A673 (cell line): ENCODE data around the gene ANK3. TPM values are rescaled to one million over a fixed set of nuclear protein-coding genes. Genes with fewer than 3 reads are reported as not detected.

Source experiments
- BruUV-seq: library from RNA; stranded (reverse); fragments of 400-500 nt; replicated peaks from 2 replicates; lab custom pipeline; 2021; lab: Mats Ljungman, UMichigan
- CTCF ChIA-PET: fragments of 300-600 bp; sonication (Branson Sonifier 250); formaldehyde crosslinking; loops from one replicate; lab custom pipeline; 2022; ENCODE audit warnings: antibody characterized with exemption; lab: Charles Lee
- POLR2A ChIA-PET: fragments of 300-600 bp; sonication (Branson Sonifier 250); formaldehyde crosslinking; loops from one replicate; lab custom pipeline; 2022; ENCODE audit warnings: antibody characterized with exemption; ENCODE audit not compliant: low non-redundant PET; lab: Charles Lee
- DNase-seq: peaks from one replicate; pipeline ENCODE4 v3.0.0-alpha.2; 2015; ENCODE audit warnings: low spot score
- H3K27ac ChIP-seq: fragments of 200-600 bp; sonication (generic); 2 replicates; pipeline ENCODE4 v1.5.1; 2016; ENCODE audit warnings: mixed run types, low read depth, mild to moderate bottlenecking, mixed read lengths, antibody characterized with exemption, low read length; ENCODE audit not compliant: poor library complexity, severe bottlenecking
- H3K27me3 ChIP-seq: fragments of 200-600 bp; sonication (generic); replicated peaks from 2 replicates; pipeline ENCODE4 v1.6.1; 2017; ENCODE audit warnings: mixed run types, low read depth, mild to moderate bottlenecking, mixed read lengths, antibody characterized with exemption, low read length; ENCODE audit not compliant: insufficient read depth, poor library complexity
- H3K36me3 ChIP-seq: fragments of 200-600 bp; sonication (generic); 2 replicates; pipeline ENCODE4 v1.6.1; 2016; ENCODE audit warnings: mixed run types, mild to moderate bottlenecking, mixed read lengths, antibody characterized with exemption, low read length; ENCODE audit not compliant: insufficient read depth, poor library complexity, severe bottlenecking
- H3K4me1 ChIP-seq: fragments of 200-600 bp; sonication (generic); 2 replicates; pipeline ENCODE4 v1.6.1; 2017; ENCODE audit warnings: mixed run types, mild to moderate bottlenecking, mixed read lengths, antibody characterized with exemption, low read length; ENCODE audit not compliant: insufficient read depth, poor library complexity, severe bottlenecking
- H3K4me3 ChIP-seq: fragments of 200-600 bp; sonication (generic); 2 replicates; pipeline ENCODE4 v1.5.1; 2016; ENCODE audit warnings: low read depth, mixed run types, mild to moderate bottlenecking, mixed read lengths, low read length; ENCODE audit not compliant: poor library complexity, severe bottlenecking
- H3K9me3 ChIP-seq: fragments of 200-600 bp; sonication (generic); 2 replicates; pipeline ENCODE4 v1.6.1; 2016; ENCODE audit warnings: mixed run types, low read depth, mild to moderate bottlenecking, mixed read lengths, antibody characterized with exemption, low read length; ENCODE audit not compliant: poor library complexity, severe bottlenecking
- EZH2 ChIP-seq: fragments of 200-600 bp; sonication (generic); IDR thresholded peaks from 2 replicates; pipeline ENCODE4 v1.6.1; 2017; ENCODE audit warnings: borderline replicate concordance, low read depth, mild to moderate bottlenecking, mixed read lengths, antibody characterized with exemption, low read length; ENCODE audit not compliant: poor library complexity, severe bottlenecking
- intact Hi-C: fragments of 100-400 bp; cut with micrococcal nuclease; formaldehyde crosslinking; loops from one replicate; pipeline ENCODE4 v1.10.0; 2022; ENCODE audit not compliant: unreplicated experiment
- total RNA-seq: library from RNA; stranded (reverse); gene quantifications from 2 replicates; pipeline ENCODE4 v1.2.3, GENCODE V29; 2021
- TF ChIP-seq, protein P1 (sequence below): fragments of 300-800, 200-600 bp; sonication (generic); conservative IDR thresholded peaks from 2 replicates; pipeline ENCODE4 v1.5.1; 2017; ENCODE audit warnings: low read depth, mild to moderate bottlenecking, antibody characterized with exemption, low read length, moderate library complexity, mixed read lengths

Gene ANK3
- total RNA-seq, 1 experiment from 2014 or later, result 13.5 TPM

DNA sequence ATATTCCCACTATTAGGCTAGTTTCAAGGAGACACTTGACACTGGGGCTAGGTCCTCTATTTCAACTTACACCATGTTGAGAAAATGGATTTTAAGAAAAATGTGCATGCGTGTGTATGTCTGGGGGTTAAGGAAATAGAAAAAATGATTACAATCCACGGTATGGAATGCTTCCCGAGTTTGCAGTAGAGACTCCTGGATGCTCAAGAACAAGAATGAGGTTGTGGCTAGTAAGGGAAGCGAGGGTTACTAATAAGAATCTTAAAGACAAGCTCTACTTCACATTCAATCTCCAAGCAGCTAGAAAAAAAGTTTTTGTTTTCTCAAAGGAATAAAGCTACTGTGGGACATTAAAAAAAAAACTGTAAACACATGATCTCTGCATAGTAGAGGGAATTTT, 54.7 kb downstream of the ANK3 start:
- no peak overlapping the region for H3K4me3 ChIP-seq
- H3K4me1 ChIP-seq, result peaks cover 7% of the 10 kb centered on the region
- no peak for DNase-seq
- no peaks in the 10 kb centered on the region for H3K9me3 ChIP-seq
- no TSS peak for BruUV-seq
- no peak for TF ChIP-seq EZH2
- TF ChIP-seq, protein P1, sequence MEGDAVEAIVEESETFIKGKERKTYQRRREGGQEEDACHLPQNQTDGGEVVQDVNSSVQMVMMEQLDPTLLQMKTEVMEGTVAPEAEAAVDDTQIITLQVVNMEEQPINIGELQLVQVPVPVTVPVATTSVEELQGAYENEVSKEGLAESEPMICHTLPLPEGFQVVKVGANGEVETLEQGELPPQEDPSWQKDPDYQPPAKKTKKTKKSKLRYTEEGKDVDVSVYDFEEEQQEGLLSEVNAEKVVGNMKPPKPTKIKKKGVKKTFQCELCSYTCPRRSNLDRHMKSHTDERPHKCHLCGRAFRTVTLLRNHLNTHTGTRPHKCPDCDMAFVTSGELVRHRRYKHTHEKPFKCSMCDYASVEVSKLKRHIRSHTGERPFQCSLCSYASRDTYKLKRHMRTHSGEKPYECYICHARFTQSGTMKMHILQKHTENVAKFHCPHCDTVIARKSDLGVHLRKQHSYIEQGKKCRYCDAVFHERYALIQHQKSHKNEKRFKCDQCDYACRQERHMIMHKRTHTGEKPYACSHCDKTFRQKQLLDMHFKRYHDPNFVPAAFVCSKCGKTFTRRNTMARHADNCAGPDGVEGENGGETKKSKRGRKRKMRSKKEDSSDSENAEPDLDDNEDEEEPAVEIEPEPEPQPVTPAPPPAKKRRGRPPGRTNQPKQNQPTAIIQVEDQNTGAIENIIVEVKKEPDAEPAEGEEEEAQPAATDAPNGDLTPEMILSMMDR, result no peak
- H3K36me3 ChIP-seq, result no peaks in the 10 kb centered on the region
- ChIA-PET POLR2A (no interaction called here), CTCF (interaction anchor here (0.6 kb wide), 2 partner anchors 186 to 464 kb away, joined by 3 read pairs; no protein-coding TSS in a partner anchor)
- H3K27me3 ChIP-seq, result no peaks in the 10 kb centered on the region
- H3K27ac ChIP-seq, result no peak overlapping the region
- intact Hi-C loops, result loop anchor here (5.0 kb wide), 1 partner anchor 97 kb away; no protein-coding TSS in a partner anchor

DNA sequence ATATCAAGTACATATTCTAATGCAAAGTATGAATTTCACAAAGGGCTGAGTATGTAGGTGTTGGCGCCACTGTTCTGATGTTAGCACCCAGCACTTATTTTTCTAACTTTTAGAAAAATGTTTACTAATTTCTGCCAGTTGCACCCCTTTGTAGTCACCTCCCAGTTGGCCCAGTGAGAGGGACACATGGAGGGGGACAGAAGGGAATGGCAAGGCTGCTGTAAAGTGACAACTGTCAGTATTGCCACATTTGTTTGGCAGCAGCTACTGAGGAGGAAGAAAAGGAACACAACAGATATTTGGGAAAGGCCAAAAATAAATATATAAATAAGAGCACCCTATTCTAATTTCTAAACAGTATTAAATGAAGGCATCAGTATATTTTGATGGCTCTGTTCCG, 57.3 kb downstream of the ANK3 start:
- no peaks in the 10 kb centered on the region for H3K36me3 ChIP-seq
- POLR2A ChIA-PET, result interaction anchor here (0.8 kb wide), 1 partner anchor 107 kb away, joined by 7 read pairs; no protein-coding TSS in a partner anchor
- H3K4me1 ChIP-seq, result no peaks in the 10 kb centered on the region
- H3K9me3 ChIP-seq, result no peaks in the 10 kb centered on the region
- H3K4me3 ChIP-seq, result no peak overlapping the region
- H3K27ac ChIP-seq, result no peak overlapping the region
- no peaks in the 10 kb centered on the region for H3K27me3 ChIP-seq
- no peak for DNase-seq
- no TSS peak for BruUV-seq
- intact Hi-C loops, result no loop called here
- CTCF ChIA-PET, result no interaction called here
- TF ChIP-seq EZH2, result no peak
- TF ChIP-seq, protein P1, result no peak

DNA sequence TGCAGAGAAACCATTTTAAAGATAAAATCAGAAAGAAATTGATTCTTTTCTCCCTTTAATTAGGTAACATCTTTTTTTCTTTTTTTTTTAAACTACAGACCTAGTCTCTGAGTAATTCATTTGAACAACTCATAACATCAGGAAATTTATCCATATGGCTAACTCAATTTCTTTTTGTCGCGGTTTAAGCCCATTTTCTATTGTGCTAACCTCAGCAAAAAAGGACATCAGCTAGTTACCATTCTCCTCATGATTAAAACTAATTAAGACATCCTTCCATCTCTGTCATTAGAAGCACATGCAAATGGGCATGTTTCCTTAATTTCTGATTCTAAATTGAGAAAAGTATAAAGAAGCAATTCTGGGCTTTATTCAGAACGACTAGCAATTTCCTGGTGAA, 57.8 kb downstream of the ANK3 start:
- no peak for DNase-seq
- Histone ChIP-seq H3K27me3 (no peaks in the 10 kb centered on the region), H3K9me3 (no peaks in the 10 kb centered on the region), H3K27ac (no peak overlapping the region), H3K4me1 (no peaks in the 10 kb centered on the region), H3K36me3 (no peaks in the 10 kb centered on the region), H3K4me3 (no peak overlapping the region)
- ChIA-PET POLR2A (interaction anchor here (0.8 kb wide), 1 partner anchor 107 kb away, joined by 7 read pairs; no protein-coding TSS in a partner anchor), CTCF (no interaction called here)
- intact Hi-C loops, result no loop called here
- BruUV-seq, result no TSS peak
- TF ChIP-seq, protein P1, result no peak
